Stomach (tissue), 9 donors: ENCODE data around the gene RERE. TPM values are rescaled to one million over a fixed set of nuclear protein-coding genes. Genes with fewer than 3 reads are reported as not detected.

ENCODE experiments used
- DNase-seq, 2 donors: peaks; one replicate each; pipeline versions ENCODE4 v3.0.0 to v3.0.0-alpha.2; 2013 to 2019
- H3K27ac ChIP-seq, 5 donors: fragments of 200-600 bp in 4 of 5; sonication (generic) in 4 of 5; one replicate each; pipeline ENCODE4 v1.5.1; 2013 to 2019; ENCODE audit warnings: mild to moderate bottlenecking in 1 of 5, moderate library complexity in 1 of 5
- H3K27me3 ChIP-seq, 3 donors: fragments of 200-600 bp; sonication (generic); one replicate each; pipeline ENCODE4 v1.5.1; 2017 to 2019; ENCODE audit warnings: mixed run types in 1 of 3
- H3K36me3 ChIP-seq, 4 donors: fragments of 200-600 bp; sonication (generic); 1 replicate in 3 of 4; 2 replicates in 1 of 4; pipeline ENCODE4 v1.5.1; 2016 to 2019
- H3K4me1 ChIP-seq, 4 donors: fragments of 200-600 bp; sonication (generic); one replicate each; pipeline ENCODE4 v1.5.1; 2016 to 2019
- H3K4me3 ChIP-seq, 4 donors: fragments of 200-600 bp; sonication (generic) in 3 of 4; one replicate each; pipeline ENCODE4 v1.5.1; 2016 to 2019; ENCODE audit warnings: mild to moderate bottlenecking in 1 of 4
- H3K9me3 ChIP-seq, 4 donors: fragments of 200-600 bp; sonication (generic); one replicate each; pipeline ENCODE4 v1.5.1; 2016 to 2019
- CTCF ChIP-seq, 7 experiments: fragments of 450-650 bp in 4 of 7; fragments of 200-600 bp in 3 of 7; sonication (generic) in 3 of 7; IDR thresholded peaks; one replicate each; pipeline ENCODE4 v1.5.1; 2016 to 2019; ENCODE audit warnings: antibody characterized with exemption in 7 of 7, control low read depth in 2 of 7, mild to moderate bottlenecking in 1 of 7
- EP300 ChIP-seq: sonication (generic); formaldehyde crosslinking; IDR thresholded peaks from one replicate; pipeline ENCODE4 v1.6.1; 2017; ENCODE audit warnings: antibody characterized with exemption
- POLR2A ChIP-seq, 4 donors: fragments of 450-650 bp; IDR thresholded peaks; one replicate each; pipeline ENCODE4 v1.6.1; 2016; ENCODE audit warnings: antibody characterized with exemption in 4 of 4, control low read depth in 2 of 4, mild to moderate bottlenecking in 1 of 4, moderate library complexity in 1 of 4
- POLR2AphosphoS5 ChIP-seq, 3 donors: sonication (generic); formaldehyde crosslinking; IDR thresholded peaks; one replicate each; pipeline ENCODE4 v1.6.1; 2016; ENCODE audit warnings: antibody characterized with exemption in 3 of 3
- WGBS, 5 donors: extraction: QIAGEN DNeasy Blood & Tissue Kit in 3 of 5; methylation state at CpG; one replicate each; pipeline versions ENCODE4 v1.1.5 to v1.1.7; 2013 to 2018; 5-methylcytosine and 5-hydroxymethylcytosine counted together
- intact Hi-C: fragments of 100-400 bp; cut with DNase I; formaldehyde crosslinking; loops from one replicate; pipeline ENCODE4 v1.15.1; 2023; ENCODE audit warnings: low total_unique reads
- polyA plus RNA-seq, 3 donors: library from polyadenylated mRNA; stranded (reverse); fragments of 200-250 nt; gene quantifications; one replicate each; pipeline ENCODE4 v1.2.3, GENCODE V29; 2013
- total RNA-seq, 5 donors: library from RNA; depleted of rRNA; stranded (reverse); fragments of >200 nt; gene quantifications; one replicate each; pipeline versions ENCODE4 v1.1.0 to v1.2.3, GENCODE V29; 2014 to 2016
- donor health status: healthy with polysubstance abuse.
- donor health status: Bipolar disorder and iron deficiency.
- donor health status: healthy.

The RERE gene
- total and polyA plus RNA-seq, 8 donors = 15.6 to 198 (median 79.3) TPM

DNA sequence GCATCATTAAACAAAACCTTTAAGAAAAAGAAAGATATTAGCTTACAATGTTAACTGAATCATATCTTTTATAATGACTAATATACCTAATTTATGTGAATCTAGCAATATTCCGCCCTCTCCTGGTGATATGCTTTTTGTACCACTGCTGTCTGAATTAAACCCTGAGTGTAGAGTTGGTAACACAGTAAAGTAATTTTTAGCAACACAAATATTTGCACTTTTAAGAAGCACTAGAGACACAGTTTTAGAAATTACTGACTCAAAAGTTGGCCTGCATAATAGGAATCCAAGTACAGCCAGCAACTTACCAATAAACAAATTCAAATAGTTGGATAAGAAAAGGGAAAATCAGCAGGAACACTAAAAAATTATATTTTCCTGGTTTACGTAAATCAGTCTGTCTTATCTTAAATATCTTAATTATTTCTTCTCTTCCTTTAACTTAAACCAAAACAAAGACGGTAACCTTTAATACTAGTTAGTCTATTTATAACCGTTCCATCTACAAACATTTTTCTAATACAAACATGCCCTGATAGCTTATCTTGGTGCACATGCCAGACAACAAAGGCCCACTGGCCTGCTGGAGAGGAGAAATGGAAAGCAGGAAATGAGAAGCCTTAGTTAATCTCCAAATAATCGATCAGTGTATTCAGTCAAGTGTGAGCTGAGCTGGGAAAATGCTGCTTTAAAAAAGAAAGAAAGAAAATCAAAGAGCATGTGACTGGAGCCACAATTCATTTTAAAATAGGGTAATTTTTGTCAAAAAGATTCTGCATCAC, 246.0 kb downstream of the RERE start:
- Histone ChIP-seq H3K4me1 (peaks cover 24 to 57% (median 44%) of the 10 kb centered on the region in 4 donors), H3K27me3 (no peaks in the 10 kb centered on the region), H3K36me3 (no peaks in the 10 kb centered on the region), H3K4me3 (peak overlapping the region in 2 of 4 donors; percentile 2 to 15), H3K9me3 (no peaks in the 10 kb centered on the region), H3K27ac (peak overlapping the region; percentile 7 to 80 (median 60))
- peak; percentile 73 to 76 for DNase-seq
- WGBS, 5 donors = 10 to 25% (median 16%) methylated on average over 5 of the region's 5 CpGs
- TF ChIP-seq EP300 (no peak), POLR2AphosphoS5 (IDR thresholded peaks at IDR 0.05) (peak; percentile 11 to 91 (median 85)), POLR2A (IDR thresholded peaks at IDR 0.05) (no peak), CTCF (IDR thresholded peaks at IDR 0.05) (peak in 5 of 7 experiments; percentile 9 to 46 (median 22))
- intact Hi-C loops = no loop called here

- Histone ChIP-seq H3K27me3 (no peaks in the 10 kb centered on the region), H3K4me1 (peaks cover 24 to 57% (median 44%) of the 10 kb centered on the region in 4 donors), H3K36me3 (no peaks in the 10 kb centered on the region), H3K4me3 (no peak overlapping the region), H3K27ac (peak overlapping the region in 3 of 5 donors; percentile 60 to 80 (median 74)), H3K9me3 (no peaks in the 10 kb centered on the region)
- DNase-seq = no peak
- 34 to 51% (median 41%) methylated on average over 3 of the region's 3 CpGs for WGBS, 5 donors
- TF ChIP-seq POLR2AphosphoS5 (IDR thresholded peaks at IDR 0.05) = no peak
- no peak for TF ChIP-seq EP300
- no peak for TF ChIP-seq CTCF (IDR thresholded peaks at IDR 0.05)
- no peak for TF ChIP-seq POLR2A (IDR thresholded peaks at IDR 0.05)
- intact Hi-C loops = no loop called here
These were observed 247.0 kb downstream of the RERE start for GRCh38 chr1:8570465-8570864.

DNA sequence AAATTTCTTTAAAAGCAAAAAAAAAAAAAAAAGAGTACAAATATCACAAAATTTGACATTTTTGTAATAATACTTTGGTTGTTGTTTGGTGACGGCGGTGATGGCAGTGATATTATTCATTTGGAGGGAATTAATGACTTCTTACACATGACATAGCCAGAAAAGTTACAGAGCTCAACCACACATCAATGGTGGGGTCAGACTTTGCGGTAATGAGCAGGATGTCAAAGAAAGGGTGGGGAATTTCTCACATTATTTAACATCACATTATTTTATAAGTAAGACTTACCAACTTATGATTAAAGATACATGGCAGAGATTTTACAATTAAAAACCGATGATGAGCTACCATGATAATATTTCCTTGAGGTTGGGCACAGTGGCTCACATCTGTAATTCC, 248.2 kb downstream of the RERE start:
- H3K27ac ChIP-seq = peak overlapping the region in 1 of 5 donors; percentile 80
- no peaks in the 10 kb centered on the region for H3K27me3 ChIP-seq
- no peak for DNase-seq
- TF ChIP-seq POLR2AphosphoS5 (IDR thresholded peaks at IDR 0.05) (no peak), POLR2A (IDR thresholded peaks at IDR 0.05) (no peak), CTCF (IDR thresholded peaks at IDR 0.05) (no peak), EP300 (no peak)
- WGBS, 5 donors = 90 to 98% (median 97%) methylated on average over 4 of the region's 4 CpGs
- intact Hi-C loops = loop anchor here (10.0 kb wide), 1 partner anchor 96 kb away; no protein-coding TSS in a partner anchor
- no peaks in the 10 kb centered on the region for H3K36me3 ChIP-seq
- no peaks in the 10 kb centered on the region for H3K9me3 ChIP-seq
- peaks cover 24 to 61% (median 46%) of the 10 kb centered on the region in 4 donors for H3K4me1 ChIP-seq
- no peak overlapping the region for H3K4me3 ChIP-seq

DNA sequence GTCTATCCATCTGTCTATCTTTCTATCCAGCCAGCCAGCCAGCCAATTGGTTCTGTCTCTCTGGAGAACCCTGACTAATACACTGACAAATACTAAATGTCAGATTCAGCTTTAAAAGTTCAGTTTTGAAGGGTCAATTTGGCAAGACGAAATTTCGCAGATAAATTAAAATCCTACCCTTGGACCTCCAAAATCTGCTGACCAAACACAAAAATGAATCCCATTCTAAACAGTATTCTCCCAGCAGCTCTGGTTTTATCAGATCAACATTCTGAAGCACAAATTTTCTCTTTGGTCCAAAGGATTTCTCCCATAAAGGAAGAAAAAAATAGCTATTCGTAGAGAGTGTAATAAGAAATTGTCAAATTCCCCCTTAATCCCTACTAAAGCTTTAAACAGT, 248.6 kb downstream of the RERE start:
- peaks cover 24 to 65% (median 49%) of the 10 kb centered on the region in 4 donors for H3K4me1 ChIP-seq
- TF ChIP-seq CTCF (IDR thresholded peaks at IDR 0.05) (no peak), EP300 (no peak)
- H3K9me3 ChIP-seq = no peaks in the 10 kb centered on the region
- H3K27me3 ChIP-seq = no peaks in the 10 kb centered on the region
- intact Hi-C loops = loop anchor here (10.0 kb wide), 1 partner anchor 96 kb away; no protein-coding TSS in a partner anchor
- no peak overlapping the region for H3K4me3 ChIP-seq
- H3K27ac ChIP-seq = peak overlapping the region in 1 of 5 donors; percentile 3
- DNase-seq = no peak
- WGBS, 5 donors = 80 to 87% (median 83%) methylated on average over 3 of the region's 3 CpGs
- no peaks in the 10 kb centered on the region for H3K36me3 ChIP-seq
